Esophagus mucosa (tissue), 1 donor: Measurements from ENCODE around the gene COX8A. TPM values are rescaled to one million over a fixed set of nuclear protein-coding genes. Genes with fewer than 3 reads are reported as not detected.
A peak's percentile ranks its signal among the peaks of the same experiment; 100 is the strongest.
"Not testable (repeated sequence)": the region's sequence is repeated elsewhere in the genome, so short reads cannot be mapped to it uniquely, and the experiment has no call there.

Experiments used
- ATAC-seq: fragments of 200-7000 bp; cut with Tn5 transposase; one replicate; pipeline ENCODE4 v1.9.1; 2020
- total RNA-seq: library from RNA; stranded (reverse); gene quantifications from one replicate; pipeline ENCODE4 v1.2.4, GENCODE V29; 2023
- donor health status: DM: yes; HTN: yes; CAD: no.

COX8A gene
- total RNA-seq, 1 donor from 2014 or later = 461 TPM

DNA sequence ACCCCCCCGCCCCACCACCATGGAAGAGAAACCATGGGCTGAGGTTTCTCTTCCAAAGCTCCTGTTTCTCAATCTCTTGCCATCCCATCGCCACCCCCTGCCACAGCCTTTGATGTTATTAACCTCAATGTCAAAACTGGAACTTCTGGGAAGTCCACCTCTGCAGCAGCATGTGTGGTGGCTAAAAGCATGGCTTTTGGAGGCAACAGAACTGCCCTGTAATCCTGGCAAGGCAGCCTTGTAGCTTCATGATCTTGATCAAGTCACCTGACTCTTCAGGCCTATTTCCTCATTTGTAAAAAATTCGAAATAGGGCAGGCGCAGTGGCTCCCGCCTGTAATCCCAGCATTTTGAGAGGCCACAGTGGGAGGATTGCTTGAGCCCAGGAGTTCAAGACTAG is 3.5 kb upstream of the COX8A start:
- no peak for ATAC-seq

DNA sequence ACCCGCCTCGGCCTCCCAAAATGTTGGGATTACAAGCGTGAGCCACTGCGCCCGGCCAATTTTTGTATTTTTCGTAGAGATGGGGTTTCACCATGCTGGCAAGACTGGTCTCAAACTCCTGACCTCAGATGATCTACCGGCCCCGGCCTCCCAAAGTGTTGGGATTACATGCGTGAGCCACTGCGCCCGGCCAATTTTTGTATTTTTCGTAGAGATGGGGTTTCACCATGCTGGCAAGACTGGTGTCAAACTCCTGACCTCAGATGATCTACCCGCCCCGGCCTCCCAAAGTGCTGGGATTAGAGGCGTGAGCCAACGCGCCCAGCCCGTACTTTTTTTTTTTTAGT is 535 bp upstream of the COX8A start:
- not testable (repeated sequence) for ATAC-seq

DNA sequence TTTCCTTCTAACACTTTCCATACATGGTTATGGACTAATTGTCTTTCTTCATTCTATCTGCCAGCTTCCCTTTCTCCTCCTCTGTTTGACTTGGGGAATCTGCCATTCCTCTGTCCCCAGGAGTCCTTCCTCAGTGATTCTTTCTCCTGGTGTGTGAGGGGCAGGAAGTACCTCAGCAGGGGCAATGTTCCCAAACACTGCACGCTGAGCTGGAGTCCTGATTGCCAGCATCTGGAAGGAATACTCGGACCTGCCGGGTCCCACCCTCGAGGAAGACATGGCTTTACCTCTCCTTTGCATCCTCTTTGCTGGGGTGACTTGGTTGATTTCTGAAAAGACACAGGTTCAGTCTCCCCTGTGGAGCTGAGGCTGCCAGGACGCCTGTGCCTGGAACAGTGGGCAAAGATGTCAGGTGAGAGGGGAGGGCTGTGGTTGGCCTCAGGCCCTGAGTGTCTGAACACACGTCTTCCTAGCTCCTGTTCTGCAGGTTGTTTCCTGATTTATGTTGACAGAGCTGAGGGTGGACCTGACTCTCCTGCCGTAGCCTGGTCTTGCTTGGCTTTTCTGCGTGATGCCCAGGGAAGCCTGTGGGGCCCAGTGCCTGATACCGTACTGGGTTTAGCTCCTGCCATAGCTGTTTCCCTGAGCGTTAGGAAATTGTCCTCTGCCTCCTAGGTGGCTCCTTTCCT is 4.3 kb downstream of the COX8A start:
- ATAC-seq = no peak

DNA sequence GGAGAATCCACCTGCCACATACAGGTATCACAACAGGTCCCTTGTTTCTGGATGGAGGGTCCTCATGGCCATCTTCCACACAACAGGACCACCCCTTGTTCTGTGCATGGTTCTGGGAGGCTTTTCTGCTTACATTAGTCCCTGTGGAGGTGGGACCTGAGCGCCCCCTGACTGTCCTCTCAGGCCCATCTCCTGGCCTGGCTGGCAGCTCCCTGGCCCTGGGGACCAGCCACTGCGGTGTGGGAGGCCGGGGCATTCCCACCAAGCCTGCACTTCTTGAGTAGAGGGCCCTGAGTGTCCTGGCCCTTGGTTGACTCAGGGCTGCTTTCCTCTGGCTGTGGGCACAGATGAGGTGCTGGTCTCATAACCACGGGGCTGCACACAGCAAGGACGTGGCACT is 5.0 kb downstream of the COX8A start:
- ATAC-seq = no peak

DNA sequence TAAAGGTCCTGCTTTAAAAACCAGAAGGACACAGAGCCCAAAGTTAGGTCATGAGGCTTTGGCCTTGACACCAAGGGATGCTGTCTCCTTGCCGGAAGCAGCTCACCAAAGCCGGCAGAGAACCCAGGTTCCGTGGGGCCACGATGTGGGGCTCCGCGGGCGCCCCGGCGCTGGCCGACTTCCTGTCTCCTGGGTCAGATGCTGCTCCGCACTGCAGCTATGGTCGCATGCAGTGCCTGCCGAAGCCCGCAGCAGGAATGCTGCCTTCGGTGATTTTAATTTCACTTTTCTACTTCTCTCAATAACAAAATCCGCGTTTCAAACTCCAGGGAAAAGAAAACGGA is 11.4 kb downstream of the COX8A start:
- peak; percentile 38 for ATAC-seq

DNA sequence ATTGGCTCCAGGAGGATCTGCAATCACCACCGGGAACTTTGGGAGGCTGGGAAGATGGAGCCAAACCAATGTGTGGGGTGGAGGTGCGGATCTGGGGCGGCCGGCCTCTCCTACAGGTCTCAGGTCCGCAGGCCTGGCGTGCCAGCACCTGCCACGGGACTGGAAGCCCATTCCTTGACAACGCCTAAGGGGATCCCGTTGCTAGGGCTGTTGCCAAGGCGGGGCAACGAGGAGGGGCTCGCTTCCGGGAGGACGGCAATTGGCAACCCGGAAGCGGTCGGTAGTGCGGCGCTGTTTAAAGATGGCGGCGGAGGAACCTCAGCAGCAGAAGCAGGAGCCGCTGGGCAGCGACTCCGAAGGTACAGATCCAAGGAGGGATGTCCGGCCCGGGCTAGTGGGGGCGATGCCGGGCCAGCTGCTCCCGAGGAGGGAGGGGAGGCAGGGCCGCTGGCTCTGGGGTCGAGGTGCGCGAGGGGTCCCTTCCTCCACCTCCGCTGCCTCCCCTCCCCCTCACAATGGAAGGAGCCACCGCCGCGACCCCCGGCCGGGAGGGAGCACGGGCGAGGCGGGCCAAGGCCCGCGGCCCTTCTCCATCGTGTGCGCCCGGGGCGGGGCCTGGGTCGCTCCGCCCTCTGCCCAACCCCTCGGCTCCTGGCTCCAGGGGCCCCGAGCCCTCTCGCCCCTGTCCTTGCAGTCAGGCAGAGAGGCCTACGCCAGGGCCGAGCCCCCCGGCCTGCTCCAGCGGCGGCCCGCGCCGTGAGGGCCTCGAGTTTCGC is 11.9 kb downstream of the COX8A start, which contains the start of gene OTUB1:
OTUB1 (plus strand) TSS at position 283 of the 776 bp plus-strand sequence; CDS start at position 302, 19 bp downstream.
- ATAC-seq = peak; percentile 93

DNA sequence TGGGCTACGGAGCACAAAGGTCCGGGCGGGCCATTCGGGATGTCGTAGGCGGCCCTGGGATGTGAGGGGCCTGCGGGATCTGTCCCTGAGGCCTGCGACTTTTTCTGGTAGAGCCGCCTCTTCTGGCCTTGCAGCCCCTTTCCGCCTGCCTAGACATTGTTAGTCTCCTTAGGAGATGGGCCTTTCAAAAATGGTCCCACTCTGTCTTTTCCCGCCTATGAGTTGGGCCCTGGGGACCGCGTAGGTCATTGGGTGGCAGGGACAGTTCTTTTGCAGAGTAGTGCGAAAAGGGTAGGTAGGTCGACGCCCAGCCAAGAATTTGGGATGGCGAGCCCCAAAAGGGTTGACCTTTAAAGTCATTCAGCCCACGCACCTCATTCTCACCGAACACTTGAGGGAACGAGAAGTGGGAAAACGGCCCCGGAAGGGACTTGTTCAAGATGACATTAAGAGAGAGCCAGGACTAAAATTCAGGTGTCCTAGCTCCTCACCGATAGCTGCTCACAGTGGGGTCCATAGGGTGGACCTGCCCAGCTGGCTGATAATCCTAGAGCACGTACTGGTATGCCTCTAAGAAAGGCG is 12.6 kb downstream of the COX8A start:
- no peak for ATAC-seq

DNA sequence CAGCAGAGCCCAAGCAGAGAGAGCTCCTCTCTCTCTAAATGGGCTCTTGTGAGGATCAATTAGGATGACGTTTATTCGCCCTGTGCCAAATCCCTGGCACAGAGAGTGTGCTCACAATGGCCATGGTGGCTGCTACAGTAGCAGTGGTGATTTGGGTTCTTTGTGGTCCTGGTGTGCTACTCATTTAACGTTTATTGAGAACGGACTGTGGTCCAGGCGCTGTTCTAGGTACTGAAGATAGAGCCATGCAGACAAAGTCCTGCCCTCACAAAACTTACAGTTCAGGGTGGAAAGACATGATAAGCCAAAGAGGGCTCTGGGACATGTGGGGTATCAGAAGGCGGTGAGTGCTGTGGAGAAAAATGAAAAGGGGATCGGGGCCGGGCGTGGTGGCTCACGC is 17.1 kb downstream of the COX8A start:
- ATAC-seq = no peak

DNA sequence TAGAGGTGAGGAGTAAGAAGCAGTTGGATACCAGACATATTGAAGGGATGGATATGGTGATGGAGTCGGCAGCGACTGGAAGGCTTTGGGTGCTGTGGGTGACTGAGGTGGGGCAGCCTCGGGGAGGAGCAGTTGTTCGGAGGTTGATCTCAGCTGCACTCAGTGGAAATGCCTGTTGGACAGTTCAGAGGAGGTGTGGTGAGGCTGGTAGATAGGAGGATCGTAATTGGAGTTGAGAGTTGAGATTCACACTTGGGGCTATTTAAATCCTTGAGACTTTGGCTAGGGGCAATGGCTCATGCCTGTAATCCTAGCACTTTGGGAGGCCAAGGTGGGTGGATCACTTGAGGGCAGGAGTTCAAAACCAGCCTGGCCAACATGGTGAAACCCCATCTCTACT is 18.7 kb downstream of the COX8A start:
- no peak for ATAC-seq

DNA sequence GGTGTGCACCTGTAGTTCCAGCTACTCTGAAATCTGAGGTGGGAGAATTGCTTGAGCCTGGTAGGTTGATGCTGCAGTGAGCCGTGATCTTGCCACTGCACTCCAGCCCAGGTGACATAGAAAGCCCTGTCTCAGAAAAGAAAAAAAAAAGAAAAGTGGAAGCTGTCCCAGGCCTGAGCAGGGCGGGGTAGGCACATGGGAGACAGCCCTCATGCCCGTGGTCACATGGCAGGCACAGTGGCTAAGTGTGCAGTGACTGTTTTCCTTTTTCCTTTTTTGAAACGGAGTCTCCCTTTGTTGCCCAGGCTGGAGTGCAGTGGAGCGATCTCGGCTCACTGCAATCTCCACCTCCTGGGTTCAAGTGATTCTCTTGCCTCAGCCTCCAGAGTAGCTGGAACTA is 19.6 kb downstream of the COX8A start:
- ATAC-seq = no peak

DNA sequence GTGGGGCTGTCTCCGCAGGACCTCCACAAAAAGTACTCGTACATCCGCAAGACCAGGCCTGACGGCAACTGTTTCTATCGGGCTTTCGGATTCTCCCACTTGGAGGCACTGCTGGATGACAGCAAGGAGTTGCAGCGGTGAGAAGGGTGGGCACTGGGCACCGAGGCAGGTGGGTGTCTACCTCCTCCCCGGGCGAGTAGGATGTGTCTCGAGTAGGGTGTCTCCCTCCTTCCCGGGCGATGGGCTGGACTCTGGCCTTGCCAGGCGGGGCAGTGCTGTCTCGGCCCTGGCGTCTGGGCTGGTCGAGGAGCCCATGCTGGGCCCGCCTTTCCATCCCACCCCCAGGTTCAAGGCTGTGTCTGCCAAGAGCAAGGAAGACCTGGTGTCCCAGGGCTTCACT is 22.1 kb downstream of the COX8A start:
- ATAC-seq = no peak

DNA sequence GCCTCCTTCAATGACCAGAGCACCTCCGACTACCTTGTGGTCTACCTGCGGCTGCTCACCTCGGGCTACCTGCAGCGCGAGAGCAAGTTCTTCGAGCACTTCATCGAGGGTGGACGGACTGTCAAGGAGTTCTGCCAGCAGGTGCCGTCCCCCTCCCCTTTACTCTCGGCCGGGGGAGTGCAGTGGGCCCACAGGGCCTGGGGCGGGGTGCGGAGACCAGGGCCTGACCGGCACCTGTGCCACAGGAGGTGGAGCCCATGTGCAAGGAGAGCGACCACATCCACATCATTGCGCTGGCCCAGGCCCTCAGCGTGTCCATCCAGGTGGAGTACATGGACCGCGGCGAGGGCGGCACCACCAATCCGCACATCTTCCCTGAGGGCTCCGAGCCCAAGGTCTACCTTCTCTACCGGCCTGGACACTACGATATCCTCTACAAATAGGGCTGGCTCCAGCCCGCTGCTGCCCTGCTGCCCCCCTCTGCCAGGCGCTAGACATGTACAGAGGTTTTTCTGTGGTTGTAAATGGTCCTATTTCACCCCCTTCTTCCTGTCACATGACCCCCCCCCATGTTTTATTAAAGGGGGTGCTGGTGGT is 22.8 kb downstream of the COX8A start:
- ATAC-seq = no peak

DNA sequence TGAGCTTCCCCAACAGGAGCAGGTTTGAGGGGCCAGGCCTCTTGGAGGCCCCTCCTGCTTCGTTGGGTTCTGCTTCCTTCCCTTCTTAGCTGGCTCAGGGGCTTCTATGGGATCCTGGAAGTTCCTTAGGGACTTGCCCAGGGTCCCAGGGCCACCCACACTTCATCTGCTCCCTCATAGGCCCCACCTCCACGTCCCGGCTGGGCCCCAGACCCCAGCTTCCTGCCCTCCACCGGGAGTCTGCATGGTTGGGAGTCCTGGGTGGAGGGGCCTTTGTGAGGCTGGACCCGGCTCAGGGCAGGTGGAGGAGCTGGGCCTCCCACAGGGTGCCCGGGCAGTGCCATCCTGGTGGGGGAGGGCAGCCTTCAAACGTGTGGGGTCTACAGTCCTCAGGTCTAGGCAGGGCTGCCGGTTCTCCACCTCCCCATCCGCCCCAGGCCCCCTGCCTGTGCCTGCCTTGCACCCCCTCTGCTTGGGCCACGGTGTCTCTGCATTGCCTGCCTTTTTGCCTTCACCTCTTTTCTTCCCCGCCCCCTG is 23.4 kb downstream of the COX8A start:
- ATAC-seq = no peak

DNA sequence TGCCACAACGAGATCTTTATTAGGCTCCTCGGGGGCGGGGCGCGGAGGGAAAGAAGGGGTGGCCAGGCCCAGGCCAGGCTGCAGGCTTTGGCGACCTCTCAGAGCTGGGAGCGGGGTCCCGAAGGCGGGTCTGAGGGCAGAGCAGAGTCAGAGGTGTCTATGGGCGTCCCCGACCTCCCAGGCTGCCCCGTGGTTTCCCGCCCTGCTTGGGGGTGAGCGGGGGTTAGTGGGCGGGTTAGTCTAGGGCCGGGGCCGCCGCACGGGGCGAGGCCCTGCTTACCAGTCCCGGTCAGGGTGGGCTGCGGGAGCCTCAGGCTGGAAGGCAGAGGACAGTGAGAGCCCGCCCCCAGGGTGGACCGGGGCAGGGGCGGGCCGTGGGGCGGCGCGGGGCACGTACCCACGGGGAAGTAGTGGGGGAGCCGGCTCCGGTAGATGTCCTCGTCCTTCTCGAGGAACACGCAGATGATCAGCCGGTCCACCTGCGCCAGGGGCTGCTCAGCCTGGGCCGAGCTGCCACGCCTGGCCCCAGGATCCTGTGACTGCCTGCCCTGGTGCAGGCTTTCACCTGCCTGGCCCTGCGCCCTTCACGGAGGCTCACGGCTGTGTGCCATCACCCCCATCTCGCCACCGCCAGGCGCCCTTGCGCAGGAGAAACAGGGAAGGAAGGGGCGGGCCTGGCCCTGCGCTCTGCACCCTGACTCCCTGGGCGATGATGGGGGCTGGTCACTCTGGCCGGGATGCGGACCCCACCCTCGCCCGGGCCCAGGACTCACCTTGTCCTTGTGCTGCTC is 24.3 kb downstream of the COX8A start:
- ATAC-seq = peak; percentile 70

DNA sequence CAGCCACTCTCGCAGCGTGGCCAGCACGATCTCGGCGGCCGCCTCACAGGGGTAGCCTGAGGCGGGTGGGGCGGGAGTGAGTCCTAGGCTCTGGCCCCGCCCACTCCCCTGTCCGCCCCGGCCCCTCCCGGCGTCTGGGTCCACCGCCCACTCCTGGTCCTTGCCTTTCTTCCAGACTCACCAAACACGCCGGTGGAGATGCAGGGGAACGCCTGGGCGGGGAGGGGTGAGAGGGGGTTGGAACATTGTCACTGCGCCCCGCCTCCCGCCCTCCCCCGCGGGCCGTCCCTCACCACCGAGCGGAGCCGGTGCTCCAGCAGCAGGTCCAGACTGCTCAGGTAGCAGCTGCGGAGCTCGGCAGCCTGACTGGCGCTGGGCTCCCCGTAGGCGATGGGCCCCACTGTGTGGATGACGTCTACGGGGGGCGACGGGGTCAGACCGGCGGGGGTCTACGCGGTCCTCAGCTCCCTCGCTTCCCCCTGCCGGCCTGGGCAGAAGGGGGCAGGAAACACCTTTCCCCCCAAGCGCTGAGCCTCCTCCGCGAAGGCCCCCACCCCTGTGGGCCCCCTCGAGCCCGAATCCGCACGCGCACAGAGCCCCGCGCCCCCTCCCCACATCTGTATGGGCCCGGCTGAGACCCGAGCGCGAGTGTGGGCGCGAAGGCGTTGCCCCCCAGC is 25.1 kb downstream of the COX8A start:
- ATAC-seq = peak; percentile 87

DNA sequence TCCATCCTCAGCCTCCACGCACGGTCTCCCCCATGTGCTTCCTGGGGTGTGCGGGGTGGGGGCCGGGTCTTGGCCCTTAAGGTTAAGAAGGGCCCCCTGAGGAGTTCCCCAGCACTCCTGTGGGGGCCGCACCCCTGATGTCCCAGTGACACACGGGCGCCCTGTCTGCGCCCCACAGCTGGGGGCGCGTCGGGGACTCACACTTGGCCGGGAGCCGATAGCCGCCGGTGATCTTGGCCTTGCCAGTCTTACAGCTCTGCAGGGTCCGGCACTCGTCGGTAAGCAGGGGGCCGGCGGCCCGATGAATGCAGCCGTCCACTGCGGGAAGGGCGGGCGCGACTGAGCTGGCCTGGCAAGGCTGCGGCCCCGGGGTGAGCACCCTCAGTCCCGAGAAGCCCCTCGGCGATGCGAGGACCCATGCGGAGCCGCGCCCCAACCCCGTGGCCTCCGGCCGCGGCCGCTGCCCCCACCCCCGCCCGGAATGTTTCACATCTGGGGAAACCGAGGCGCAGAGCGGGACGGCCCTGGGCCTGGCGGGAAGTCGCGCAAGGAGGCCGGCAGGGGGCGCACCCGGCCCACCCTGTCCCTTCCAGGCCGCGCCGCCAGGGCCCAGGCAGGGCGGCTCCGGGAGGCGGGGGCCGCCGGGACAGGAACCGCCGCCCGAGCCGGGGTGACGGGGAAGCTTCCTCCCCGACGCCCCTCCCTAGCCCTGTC is 25.8 kb downstream of the COX8A start:
- ATAC-seq = peak; percentile 65

DNA sequence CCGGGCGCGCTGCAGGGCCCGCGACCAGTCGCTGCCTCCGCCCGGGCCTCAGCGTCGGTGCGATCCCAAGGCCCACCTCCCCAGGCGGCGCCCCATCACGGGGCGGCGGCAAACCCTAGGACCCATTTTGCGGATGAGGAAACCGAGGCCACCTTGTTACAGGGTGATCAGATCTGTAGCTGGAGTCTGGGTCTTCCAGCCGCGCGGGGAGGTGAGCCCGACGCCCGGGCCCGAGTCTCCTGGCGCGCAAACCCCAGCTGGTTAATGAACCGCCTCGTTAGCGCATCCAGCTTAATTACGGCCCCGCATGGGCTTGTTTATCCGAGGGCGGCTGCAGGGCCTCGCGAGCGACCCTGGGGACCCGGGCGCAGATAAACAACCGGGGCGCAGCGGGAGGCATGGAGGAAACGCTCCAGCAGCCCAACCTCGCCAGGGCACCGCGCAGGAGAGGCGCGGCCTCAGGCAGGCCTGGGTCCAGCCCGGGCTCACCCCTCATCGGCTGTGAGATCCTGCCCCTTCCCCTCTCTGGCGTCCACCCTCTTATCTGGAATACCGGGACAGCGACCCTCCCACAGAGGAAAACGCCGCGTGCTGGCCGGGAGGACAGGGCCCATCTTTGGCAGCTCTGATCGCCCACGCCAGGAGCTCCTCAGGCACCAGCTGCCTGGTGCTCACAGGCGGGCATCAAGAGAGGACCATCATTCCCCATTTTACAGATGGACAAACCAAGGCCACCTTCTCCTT is 26.5 kb downstream of the COX8A start:
- ATAC-seq = no peak

DNA sequence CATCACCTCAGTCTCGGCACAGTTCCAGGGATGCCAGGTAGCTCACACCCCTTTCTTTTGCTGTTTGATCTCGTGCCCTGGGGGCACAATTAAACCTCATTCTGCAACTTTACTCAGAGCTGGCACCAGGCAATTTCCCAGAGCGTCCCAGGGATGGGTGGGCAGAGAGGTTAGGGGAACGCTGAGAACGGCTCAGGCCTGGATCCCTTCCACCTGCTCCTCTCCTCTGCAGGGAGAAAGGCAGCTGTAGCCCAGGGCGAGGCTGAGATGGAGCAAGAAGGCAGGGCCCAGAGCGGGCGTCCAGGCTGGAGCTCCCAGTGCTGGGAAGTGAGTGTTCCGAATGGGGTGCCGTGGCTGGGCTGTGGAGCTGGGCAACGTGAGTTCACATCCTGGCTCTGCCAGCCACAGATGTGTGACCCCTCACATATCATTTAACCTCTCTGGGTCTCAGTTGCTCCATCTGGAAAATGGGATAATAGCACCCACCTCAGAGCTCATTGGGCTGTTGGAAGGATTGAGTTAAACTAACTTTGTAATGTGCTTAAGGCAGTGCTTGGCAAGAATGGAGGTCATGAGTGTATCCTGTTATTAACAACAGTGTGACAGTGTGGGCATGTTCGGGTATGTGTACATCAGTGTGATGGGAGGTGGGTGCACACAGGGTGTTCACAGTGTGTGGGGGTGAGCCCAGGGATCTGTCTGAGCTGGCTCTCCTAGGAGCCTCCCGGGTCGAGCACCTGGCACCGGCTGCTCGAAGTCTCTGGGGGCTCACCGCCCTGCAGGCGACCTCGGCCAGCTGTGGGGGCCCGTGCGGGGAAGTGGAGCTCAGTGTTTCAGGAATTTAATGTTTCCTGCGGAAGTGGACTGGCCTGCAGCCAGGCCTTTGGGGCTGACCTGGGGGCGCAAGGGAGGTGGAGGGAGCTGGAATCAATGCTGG is 27.3 kb downstream of the COX8A start:
- no peak for ATAC-seq
